HK-2 (cell line): ENCODE measurements around the gene FTCD.

ENCODE experiments used
- DNase-seq: peaks from one replicate; pipeline ENCODE4 v3.0.0-alpha.2; 2018; ENCODE audit not compliant: unreplicated experiment

FTCD gene

GRCh38 chr21:46093668-46094400, 61.5 kb downstream of the FTCD start:
- no peak for DNase-seq

DNA sequence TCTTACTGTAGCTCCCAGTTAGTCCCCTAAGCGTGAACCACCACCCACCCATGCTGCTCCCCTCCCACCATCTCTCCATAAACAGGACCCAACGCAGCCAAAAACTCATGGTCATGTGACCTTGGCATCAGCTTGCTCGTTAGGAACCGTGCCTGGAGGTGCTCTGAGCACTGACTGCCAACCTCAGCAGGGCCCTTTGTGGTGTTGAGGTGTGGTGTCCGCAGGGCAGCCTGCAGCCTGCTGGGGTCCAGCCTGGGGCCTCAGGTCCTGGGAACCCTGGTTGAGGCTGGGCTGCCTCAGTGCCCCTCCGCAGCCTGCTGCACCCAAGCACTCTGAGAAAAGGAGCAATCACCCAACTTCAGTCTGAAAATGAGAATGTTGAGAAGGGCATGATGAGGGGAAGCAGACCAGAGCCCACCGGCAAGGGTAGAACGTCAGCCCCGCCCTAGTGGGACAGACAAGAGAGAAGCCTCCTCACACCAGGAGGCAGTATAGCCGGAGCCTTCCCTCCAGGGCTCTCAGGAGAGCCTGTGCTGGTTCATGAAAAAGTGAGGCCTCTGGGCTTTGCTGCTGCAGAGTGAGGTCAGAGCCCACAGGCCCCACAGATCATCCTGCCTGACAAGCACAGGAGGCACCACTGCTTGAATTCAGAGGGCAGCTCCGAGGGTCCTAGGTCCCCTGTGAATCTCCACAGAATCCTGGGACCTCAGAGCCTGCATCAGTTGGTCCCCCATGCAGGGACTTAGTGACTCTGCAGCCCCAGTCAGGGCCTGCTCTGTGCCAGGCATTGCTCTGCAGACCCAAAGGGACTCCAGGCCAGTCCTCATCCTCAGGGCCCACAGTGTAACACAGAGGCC, 62.3 kb downstream of the FTCD start:
- no peak for DNase-seq

GRCh38 chr21:46092026-46092764, 63.2 kb downstream of the FTCD start:
- no peak for DNase-seq

DNA sequence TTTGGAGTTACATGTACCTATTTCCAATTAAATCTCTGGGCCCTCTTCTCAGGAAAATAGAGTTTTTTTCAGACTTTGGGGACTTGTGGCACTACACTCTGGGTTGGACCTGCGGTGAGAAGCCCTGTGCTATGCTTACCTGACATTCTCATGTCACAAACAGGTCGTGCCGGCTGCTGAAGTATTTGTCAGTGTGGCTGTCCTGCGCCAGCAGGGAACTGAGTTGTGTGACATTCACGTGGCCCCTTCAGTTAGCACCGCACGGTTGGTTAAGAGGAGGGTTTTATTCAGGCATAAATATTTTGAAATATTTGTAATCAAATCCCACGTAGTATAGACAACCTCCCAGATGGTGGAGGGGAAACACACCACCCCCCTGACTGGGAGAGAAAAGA, 63.8 kb downstream of the FTCD start:
- DNase-seq: no peak

- DNase-seq: no peak
Observed at GRCh38 chr21:46091118-46091517, 64.3 kb downstream of the FTCD start.

GRCh38 chr21:46089285-46089684, 66.1 kb downstream of the FTCD start:
- no peak for DNase-seq

GRCh38 chr21:46088189-46088588, 67.2 kb downstream of the FTCD start:
- DNase-seq: no peak

GRCh38 chr21:46087641-46088040, 67.7 kb downstream of the FTCD start:
- DNase-seq: no peak
